Measurements from ENCODE around the gene EXOSC6. TPM values are rescaled to one million over a fixed set of nuclear protein-coding genes. Genes with fewer than 3 reads are reported as not detected.
A peak's percentile ranks its signal among the peaks of the same experiment; 100 is the strongest.
"Not testable (repeated sequence)": the region's sequence is repeated elsewhere in the genome, so short reads cannot be mapped to it uniquely, and the experiment has no call there.

EXOSC6 gene
- total RNA-seq, 4 donors from 2014 or later, result 26.4 to 44.6 (median 26.8) TPM

GRCh38 chr16:70294385-70295025, 42.8 kb upstream of the EXOSC6 start:
- DNase-seq (ENCODE audit: low spot score in 2 of 2), result no peak
- Histone ChIP-seq H3K4me1 (peaks cover 11% of the 10 kb centered on the region), H3K27me3 (no peaks in the 10 kb centered on the region), H3K36me3 (no peaks in the 10 kb centered on the region), H3K9me3 (no peaks in the 10 kb centered on the region), H3K27ac (no peak overlapping the region), H3K4me3 (no peak overlapping the region)
- TF ChIP-seq POLR2AphosphoS5 (IDR thresholded peaks at IDR 0.05) (no peak), EP300 (IDR thresholded peaks at IDR 0.05) (no peak), POLR2A (IDR thresholded peaks at IDR 0.05) (no peak), CTCF (IDR thresholded peaks at IDR 0.05) (no peak)
- 95% methylated on average over 28 of the region's 28 CpGs for WGBS

DNA sequence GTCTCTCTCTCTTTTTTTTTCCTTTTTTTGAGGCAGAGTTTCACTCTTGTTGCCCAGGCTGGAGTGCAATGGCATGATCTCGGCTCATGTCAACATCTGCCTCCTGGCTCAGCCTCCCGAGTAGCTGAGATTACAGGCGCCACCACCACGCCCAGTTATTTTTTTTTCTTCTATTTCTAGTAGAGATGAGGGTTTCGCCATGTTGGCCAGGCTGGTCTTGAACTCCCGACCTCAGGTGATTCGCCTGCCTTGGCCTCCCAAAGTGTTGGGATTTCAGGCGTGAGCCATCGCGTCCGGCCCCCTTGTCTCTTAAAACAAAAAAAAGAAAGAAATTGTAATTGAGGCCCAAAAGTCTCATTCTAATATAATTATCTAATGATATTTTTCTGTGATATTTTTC, 40.4 kb upstream of the EXOSC6 start:
- peaks cover 11% of the 10 kb centered on the region for H3K4me1 ChIP-seq
- WGBS, result 92% methylated on average over 11 of the region's 11 CpGs
- H3K4me3 ChIP-seq; DNase-seq (ENCODE audit: low spot score in 2 of 2); H3K27me3 ChIP-seq; H3K9me3 ChIP-seq; H3K36me3 ChIP-seq; H3K27ac ChIP-seq: not testable (repeated sequence)

GRCh38 chr16:70290949-70291519, 39.3 kb upstream of the EXOSC6 start:
- Histone ChIP-seq H3K27ac (no peak overlapping the region), H3K9me3 (no peaks in the 10 kb centered on the region), H3K27me3 (no peaks in the 10 kb centered on the region), H3K4me3 (no peak overlapping the region), H3K4me1 (peaks cover 11% of the 10 kb centered on the region), H3K36me3 (no peaks in the 10 kb centered on the region)
- TF ChIP-seq POLR2A (IDR thresholded peaks at IDR 0.05), result no peak
- TF ChIP-seq POLR2AphosphoS5 (IDR thresholded peaks at IDR 0.05), result no peak
- no peak for TF ChIP-seq CTCF (IDR thresholded peaks at IDR 0.05)
- no peak for TF ChIP-seq EP300 (IDR thresholded peaks at IDR 0.05)
- no peak for DNase-seq (ENCODE audit: low spot score in 2 of 2)

GRCh38 chr16:70289229-70290094, 37.7 kb upstream of the EXOSC6 start, which contains the start of gene AARS1:
Gene AARS1 (minus strand): TSS chr16:70289506. CDS start chr16:70282763, 6,743 bp downstream.
- TF ChIP-seq CTCF (IDR thresholded peaks at IDR 0.05), result no peak
- peak; percentile 54 to 76 for TF ChIP-seq POLR2A (IDR thresholded peaks at IDR 0.05)
- peak; percentile 77 to 89 (median 85) for TF ChIP-seq POLR2AphosphoS5 (IDR thresholded peaks at IDR 0.05)
- no peak for TF ChIP-seq EP300 (IDR thresholded peaks at IDR 0.05)
- H3K4me1 ChIP-seq, result peaks cover 11% of the 10 kb centered on the region
- WGBS, result under 1% methylated on average over 30 of the region's 53 CpGs
- H3K36me3 ChIP-seq, result no peaks in the 10 kb centered on the region
- no peaks in the 10 kb centered on the region for H3K27me3 ChIP-seq
- H3K4me3 ChIP-seq, result peak within 1 kb of the TSS; percentile 82
- peak; percentile 98 for DNase-seq (ENCODE audit: low spot score in 2 of 2)
- H3K9me3 ChIP-seq, result no peaks in the 10 kb centered on the region
- H3K27ac ChIP-seq, result peak within 1 kb of the TSS; percentile 92

DNA sequence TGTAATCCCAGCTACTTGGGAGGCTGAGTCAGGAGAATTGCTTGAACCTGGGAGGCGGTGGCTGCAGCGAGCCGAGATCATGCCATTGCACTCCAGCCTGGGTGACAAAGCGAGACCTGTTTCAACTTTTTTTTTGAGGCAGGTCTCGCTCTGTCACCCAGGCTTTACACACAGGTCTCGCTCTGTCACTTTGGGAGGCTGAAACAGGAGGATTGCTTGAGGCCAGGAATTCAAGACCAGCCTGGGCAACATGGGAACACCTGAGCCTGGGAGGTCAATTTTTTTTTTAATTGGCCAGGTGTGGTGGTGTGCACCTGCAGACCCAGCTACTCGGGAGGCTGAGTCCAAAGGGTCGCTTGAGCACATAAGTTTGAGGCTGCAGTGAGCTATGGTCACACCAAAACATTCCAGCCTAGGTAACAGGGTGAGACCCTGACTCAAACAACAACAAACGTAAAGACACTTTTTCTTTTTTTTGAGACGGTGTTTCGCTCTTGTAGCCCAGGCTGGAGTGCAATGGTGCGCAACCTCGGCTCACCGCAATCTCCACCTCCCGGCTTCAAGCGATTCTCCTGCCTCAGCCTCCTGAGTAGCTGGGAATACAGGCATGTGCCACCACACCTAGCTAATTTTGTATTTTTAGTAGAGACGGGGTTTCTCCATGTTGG, 35.7 kb upstream of the EXOSC6 start:
- WGBS, result 96% methylated on average over 17 of the region's 17 CpGs
- H3K27me3 ChIP-seq, H3K27ac ChIP-seq: not testable (repeated sequence)

More for the DNA sequence above, 35.7 kb upstream of the EXOSC6 start:
- Histone ChIP-seq H3K36me3 (peaks cover 13% of the 10 kb centered on the region), H3K4me3 (peak overlapping the region; percentile 82), H3K4me1 (peaks cover 11% of the 10 kb centered on the region)
- DNase-seq (ENCODE audit: low spot score in 2 of 2); H3K9me3 ChIP-seq: not testable (repeated sequence)

Measured in suprapubic skin (tissue), 4 donors.